NCI-H2171 (cell line): ENCODE results near the gene VWF.

Experiments
- DNase-seq: peaks from one replicate; lab custom pipeline; 2025; lab: John Stamatoyannopoulos, UW

The VWF gene

GRCh38 chr12:6058481-6059161 lies 65.8 kb downstream of the VWF start:
- no peak for DNase-seq

- DNase-seq, result no peak
Observed at GRCh38 chr12:6057700-6058099, 66.8 kb downstream of the VWF start.

GRCh38 chr12:6056406-6057240 lies 67.8 kb downstream of the VWF start:
- DNase-seq, result peak; percentile 35

- DNase-seq, result no peak
Observed at GRCh38 chr12:6053541-6053940, 70.9 kb downstream of the VWF start.

- DNase-seq, result no peak
Observed at GRCh38 chr12:6052940-6053329, 71.5 kb downstream of the VWF start.

GRCh38 chr12:6052206-6052939 lies 72.1 kb downstream of the VWF start:
- no peak for DNase-seq

- DNase-seq, result no peak
Observed at GRCh38 chr12:6049992-6050391, 74.5 kb downstream of the VWF start.

GRCh38 chr12:6049587-6049986 lies 74.9 kb downstream of the VWF start:
- DNase-seq, result no peak

GRCh38 chr12:6047249-6048237 lies 76.9 kb downstream of the VWF start:
- DNase-seq, result no peak

- DNase-seq, result no peak
Observed at GRCh38 chr12:6046511-6047180, 77.8 kb downstream of the VWF start.

GRCh38 chr12:6045438-6045837 lies 79.0 kb downstream of the VWF start:
- no peak for DNase-seq

GRCh38 chr12:6044082-6044481 lies 80.4 kb downstream of the VWF start:
- no peak for DNase-seq

- DNase-seq, result no peak
Observed at GRCh38 chr12:6042446-6042845, 82.0 kb downstream of the VWF start.

- no peak for DNase-seq
Observed at GRCh38 chr12:6041891-6042290, 82.6 kb downstream of the VWF start.

GRCh38 chr12:6040815-6041214 lies 83.7 kb downstream of the VWF start:
- no peak for DNase-seq

- DNase-seq, result peak; percentile 74
Observed at GRCh38 chr12:6039894-6040601, 84.4 kb downstream of the VWF start.

GRCh38 chr12:6038160-6038559 lies 86.3 kb downstream of the VWF start:
- DNase-seq, result peak; percentile 31

GRCh38 chr12:6037459-6037858 lies 87.0 kb downstream of the VWF start:
- DNase-seq, result no peak

GRCh38 chr12:6036509-6036908 lies 88.0 kb downstream of the VWF start:
- no peak for DNase-seq

GRCh38 chr12:6034596-6034995 lies 89.9 kb downstream of the VWF start:
- no peak for DNase-seq
